Measurements from ENCODE around the gene PHEX. TPM values are rescaled to one million over a fixed set of nuclear protein-coding genes. Genes with fewer than 3 reads are reported as not detected.

The PHEX gene
- polyA plus RNA-seq, 2 donors, result 0.09 to 0.12 TPM

DNA sequence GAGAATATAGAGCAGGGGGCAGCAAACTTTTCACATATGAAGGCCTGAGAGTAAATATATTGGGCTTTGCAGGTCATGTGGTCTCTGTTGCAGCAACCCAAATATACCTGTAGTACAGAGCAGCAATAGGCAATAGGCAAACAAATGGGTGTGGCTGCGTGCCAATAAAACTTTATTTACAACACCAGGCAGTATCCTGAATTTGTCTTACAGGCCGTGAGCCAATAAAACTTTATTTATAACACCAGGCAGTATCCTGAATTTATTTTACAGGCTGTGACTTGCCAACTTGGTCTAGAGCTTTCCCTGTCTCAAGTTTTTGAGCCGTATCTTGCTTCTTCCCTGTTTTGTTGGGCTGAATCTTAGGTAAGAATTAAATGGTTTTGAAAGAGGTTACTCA, 118.2 kb downstream of the PHEX start:
- Histone ChIP-seq H3K9me3 (ENCODE audit: control insufficient read depth in 2 of 2, insufficient read depth in 1 of 2, low read depth in 1 of 2, low read length in 1 of 2) (no peaks in the 10 kb centered on the region), H3K4me3 (ENCODE audit: low read depth in 1 of 2, low read length in 2 of 2) (no peak overlapping the region), H3K27ac (ENCODE audit: low read depth in 2 of 2, low read length in 1 of 2) (no peak overlapping the region), H3K27me3 (ENCODE audit: control insufficient read depth in 1 of 2, insufficient read depth in 2 of 2, low read length in 2 of 2) (peaks cover 0 to 4% of the 10 kb centered on the region in 2 donors), H3K4me1 (ENCODE audit: control insufficient read depth in 2 of 2, insufficient read depth in 2 of 2, low read length in 1 of 2) (no peaks in the 10 kb centered on the region), H3K36me3 (ENCODE audit: control insufficient read depth in 2 of 2, insufficient read depth in 2 of 2, low read length in 1 of 2) (no peaks in the 10 kb centered on the region)
- WGBS, 2 donors, result 56 to 83% methylated on average over 3 of the region's 3 CpGs

- peaks cover 0 to 2% of the 10 kb centered on the region in 2 donors for H3K27me3 ChIP-seq (ENCODE audit: control insufficient read depth in 1 of 2, insufficient read depth in 2 of 2, low read length in 2 of 2)
- H3K4me1 ChIP-seq (ENCODE audit: control insufficient read depth in 2 of 2, insufficient read depth in 2 of 2, low read length in 1 of 2), result no peaks in the 10 kb centered on the region
- no peaks in the 10 kb centered on the region for H3K36me3 ChIP-seq (ENCODE audit: control insufficient read depth in 2 of 2, insufficient read depth in 2 of 2, low read length in 1 of 2)
- WGBS, 2 donors, result 68 to 79% methylated on average over 6 of the region's 6 CpGs
- H3K27ac ChIP-seq (ENCODE audit: low read depth in 2 of 2, low read length in 1 of 2), result no peak overlapping the region
- H3K4me3 ChIP-seq (ENCODE audit: low read depth in 1 of 2, low read length in 2 of 2), result no peak overlapping the region
- no peaks in the 10 kb centered on the region for H3K9me3 ChIP-seq (ENCODE audit: control insufficient read depth in 2 of 2, insufficient read depth in 1 of 2, low read depth in 1 of 2, low read length in 1 of 2)
Observed at GRCh38 chrX:22155126-22155525, 123.0 kb downstream of the PHEX start.

GRCh38 chrX:22159071-22159470, 126.9 kb downstream of the PHEX start:
- no peaks in the 10 kb centered on the region for H3K9me3 ChIP-seq (ENCODE audit: control insufficient read depth in 2 of 2, insufficient read depth in 1 of 2, low read depth in 1 of 2, low read length in 1 of 2)
- H3K4me3 ChIP-seq (ENCODE audit: low read depth in 1 of 2, low read length in 2 of 2), result no peak overlapping the region
- no peaks in the 10 kb centered on the region for H3K4me1 ChIP-seq (ENCODE audit: control insufficient read depth in 2 of 2, insufficient read depth in 2 of 2, low read length in 1 of 2)
- WGBS, 2 donors, result 61 to 71% methylated on average over 5 of the region's 5 CpGs
- no peak overlapping the region for H3K27ac ChIP-seq (ENCODE audit: low read depth in 2 of 2, low read length in 1 of 2)
- H3K36me3 ChIP-seq (ENCODE audit: control insufficient read depth in 2 of 2, insufficient read depth in 2 of 2, low read length in 1 of 2), result no peaks in the 10 kb centered on the region
- H3K27me3 ChIP-seq (ENCODE audit: control insufficient read depth in 1 of 2, insufficient read depth in 2 of 2, low read length in 2 of 2), result peaks cover 0 to 2% of the 10 kb centered on the region in 2 donors

- Histone ChIP-seq H3K9me3 (ENCODE audit: control insufficient read depth in 2 of 2, insufficient read depth in 1 of 2, low read depth in 1 of 2, low read length in 1 of 2) (no peaks in the 10 kb centered on the region), H3K36me3 (ENCODE audit: control insufficient read depth in 2 of 2, insufficient read depth in 2 of 2, low read length in 1 of 2) (no peaks in the 10 kb centered on the region)
- WGBS, 2 donors, result 69 to 84% methylated on average over 3 of the region's 3 CpGs
Observed at GRCh38 chrX:22163326-22163725, 131.2 kb downstream of the PHEX start.

DNA sequence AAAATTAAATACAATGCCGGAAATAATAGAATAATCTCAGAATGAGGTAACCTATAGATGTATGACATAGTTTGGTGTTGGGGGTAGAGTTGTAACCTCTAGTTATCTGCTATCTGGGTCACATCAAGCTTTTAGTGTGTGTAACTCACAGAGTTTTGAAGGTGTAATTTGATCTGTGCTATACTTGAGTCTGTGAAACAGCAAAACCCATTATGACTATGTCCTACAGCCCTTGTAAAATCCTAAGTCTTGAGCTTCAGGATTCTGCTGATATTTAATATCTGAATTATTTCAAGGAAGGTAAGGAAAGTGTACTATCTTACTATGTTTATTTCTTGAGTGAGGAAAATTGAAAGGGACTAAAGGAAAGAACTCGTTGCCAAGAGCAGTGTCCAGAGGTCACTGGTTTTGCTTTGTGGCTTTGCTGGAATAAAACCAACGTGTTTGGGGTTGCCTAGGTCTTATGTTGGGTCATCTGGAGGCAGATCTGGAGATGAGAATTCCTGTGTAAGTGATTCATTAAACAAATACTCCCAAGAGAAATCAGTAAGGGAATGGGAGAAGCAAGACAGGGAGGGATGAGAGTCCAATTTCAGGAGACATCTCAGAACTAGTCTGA, 132.8 kb downstream of the PHEX start:
- WGBS, 2 donors, result 54 to 64% methylated on average over 3 of the region's 3 CpGs
- Histone ChIP-seq H3K27me3 (ENCODE audit: control insufficient read depth in 1 of 2, insufficient read depth in 2 of 2, low read length in 2 of 2) (no peaks in the 10 kb centered on the region), H3K4me3 (ENCODE audit: low read depth in 1 of 2, low read length in 2 of 2) (no peak overlapping the region)

More at GRCh38 chrX:22163326-22163725, 131.2 kb downstream of the PHEX start:
- no peaks in the 10 kb centered on the region for H3K4me1 ChIP-seq (ENCODE audit: control insufficient read depth in 2 of 2, insufficient read depth in 2 of 2, low read length in 1 of 2)
- H3K4me3 ChIP-seq (ENCODE audit: low read depth in 1 of 2, low read length in 2 of 2), result no peak overlapping the region
- no peak overlapping the region for H3K27ac ChIP-seq (ENCODE audit: low read depth in 2 of 2, low read length in 1 of 2)
- no peaks in the 10 kb centered on the region for H3K27me3 ChIP-seq (ENCODE audit: control insufficient read depth in 1 of 2, insufficient read depth in 2 of 2, low read length in 2 of 2)

GRCh38 chrX:22165732-22166457, 133.8 kb downstream of the PHEX start:
- 74 to 93% methylated on average over 4 of the region's 4 CpGs for WGBS, 2 donors
- no peaks in the 10 kb centered on the region for H3K36me3 ChIP-seq (ENCODE audit: control insufficient read depth in 2 of 2, insufficient read depth in 2 of 2, low read length in 1 of 2)
- H3K4me3 ChIP-seq (ENCODE audit: low read depth in 1 of 2, low read length in 2 of 2), result no peak overlapping the region
- no peaks in the 10 kb centered on the region for H3K4me1 ChIP-seq (ENCODE audit: control insufficient read depth in 2 of 2, insufficient read depth in 2 of 2, low read length in 1 of 2)
- no peaks in the 10 kb centered on the region for H3K27me3 ChIP-seq (ENCODE audit: control insufficient read depth in 1 of 2, insufficient read depth in 2 of 2, low read length in 2 of 2)
- H3K27ac ChIP-seq (ENCODE audit: low read depth in 2 of 2, low read length in 1 of 2), result no peak overlapping the region
- no peaks in the 10 kb centered on the region for H3K9me3 ChIP-seq (ENCODE audit: control insufficient read depth in 2 of 2, insufficient read depth in 1 of 2, low read depth in 1 of 2, low read length in 1 of 2)

More for the DNA sequence above, 132.8 kb downstream of the PHEX start:
- Histone ChIP-seq H3K4me1 (ENCODE audit: control insufficient read depth in 2 of 2, insufficient read depth in 2 of 2, low read length in 1 of 2) (no peaks in the 10 kb centered on the region), H3K27ac (ENCODE audit: low read depth in 2 of 2, low read length in 1 of 2) (no peak overlapping the region), H3K36me3 (ENCODE audit: control insufficient read depth in 2 of 2, insufficient read depth in 2 of 2, low read length in 1 of 2) (no peaks in the 10 kb centered on the region), H3K9me3 (ENCODE audit: control insufficient read depth in 2 of 2, insufficient read depth in 1 of 2, low read depth in 1 of 2, low read length in 1 of 2) (no peaks in the 10 kb centered on the region)

GRCh38 chrX:22171287-22172060, 139.3 kb downstream of the PHEX start:
- H3K9me3 ChIP-seq (ENCODE audit: control insufficient read depth in 2 of 2, insufficient read depth in 1 of 2, low read depth in 1 of 2, low read length in 1 of 2), result no peaks in the 10 kb centered on the region
- H3K27me3 ChIP-seq (ENCODE audit: control insufficient read depth in 1 of 2, insufficient read depth in 2 of 2, low read length in 2 of 2), result no peaks in the 10 kb centered on the region
- H3K4me3 ChIP-seq (ENCODE audit: low read depth in 1 of 2, low read length in 2 of 2), result no peak overlapping the region
- no peaks in the 10 kb centered on the region for H3K4me1 ChIP-seq (ENCODE audit: control insufficient read depth in 2 of 2, insufficient read depth in 2 of 2, low read length in 1 of 2)
- 53 to 55% methylated on average over 7 of the region's 7 CpGs for WGBS, 2 donors
- no peak overlapping the region for H3K27ac ChIP-seq (ENCODE audit: low read depth in 2 of 2, low read length in 1 of 2)
- no peaks in the 10 kb centered on the region for H3K36me3 ChIP-seq (ENCODE audit: control insufficient read depth in 2 of 2, insufficient read depth in 2 of 2, low read length in 1 of 2)

DNA sequence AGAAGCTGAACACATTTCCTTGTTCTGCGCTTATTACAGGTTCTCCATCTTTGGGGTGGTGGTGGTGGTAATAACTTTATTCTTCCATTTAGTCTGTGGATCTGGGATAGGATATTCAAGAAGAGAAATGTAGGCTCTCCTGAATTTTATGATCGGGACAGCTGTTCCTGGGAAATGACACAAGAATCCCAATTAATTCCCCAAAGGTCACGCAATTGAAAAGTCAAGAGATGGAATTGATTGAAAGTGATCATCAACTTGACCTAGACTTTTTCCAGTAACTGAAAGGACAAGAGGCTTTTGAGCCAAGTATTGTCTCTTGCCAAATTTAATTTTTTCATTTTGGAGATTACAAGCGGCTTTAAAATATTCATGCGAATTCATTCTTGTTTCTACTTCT, 141.8 kb downstream of the PHEX start:
- WGBS, 2 donors, result 84 to 92% methylated on average over 5 of the region's 5 CpGs
- Histone ChIP-seq H3K4me1 (ENCODE audit: control insufficient read depth in 2 of 2, insufficient read depth in 2 of 2, low read length in 1 of 2) (no peaks in the 10 kb centered on the region), H3K27ac (ENCODE audit: low read depth in 2 of 2, low read length in 1 of 2) (no peak overlapping the region), H3K36me3 (ENCODE audit: control insufficient read depth in 2 of 2, insufficient read depth in 2 of 2, low read length in 1 of 2) (no peaks in the 10 kb centered on the region), H3K9me3 (ENCODE audit: control insufficient read depth in 2 of 2, insufficient read depth in 1 of 2, low read depth in 1 of 2, low read length in 1 of 2) (no peaks in the 10 kb centered on the region), H3K4me3 (ENCODE audit: low read depth in 1 of 2, low read length in 2 of 2) (no peak overlapping the region), H3K27me3 (ENCODE audit: control insufficient read depth in 1 of 2, insufficient read depth in 2 of 2, low read length in 2 of 2) (no peaks in the 10 kb centered on the region)

GRCh38 chrX:22177950-22178515, 145.9 kb downstream of the PHEX start:
- Histone ChIP-seq H3K9me3 (ENCODE audit: control insufficient read depth in 2 of 2, insufficient read depth in 1 of 2, low read depth in 1 of 2, low read length in 1 of 2) (no peaks in the 10 kb centered on the region), H3K27ac (ENCODE audit: low read depth in 2 of 2, low read length in 1 of 2) (no peak overlapping the region), H3K4me3 (ENCODE audit: low read depth in 1 of 2, low read length in 2 of 2) (no peak overlapping the region), H3K27me3 (ENCODE audit: control insufficient read depth in 1 of 2, insufficient read depth in 2 of 2, low read length in 2 of 2) (no peaks in the 10 kb centered on the region), H3K4me1 (ENCODE audit: control insufficient read depth in 2 of 2, insufficient read depth in 2 of 2, low read length in 1 of 2) (no peaks in the 10 kb centered on the region), H3K36me3 (ENCODE audit: control insufficient read depth in 2 of 2, insufficient read depth in 2 of 2, low read length in 1 of 2) (no peaks in the 10 kb centered on the region)
- 45 to 49% methylated on average over 7 of the region's 7 CpGs for WGBS, 2 donors
